MG63 (cell line): ENCODE measurements around the gene HSPH1. TPM values are rescaled to one million over a fixed set of nuclear protein-coding genes. Genes with fewer than 3 reads are reported as not detected.

Experiments
- DNase-seq: peaks from one replicate; pipeline ENCODE4 v3.0.0-alpha.2; 2020
- H3K27me3 ChIP-seq: fragments of 250-450 bp; sonication (Bioruptor Pico); 2 replicates; pipeline ENCODE4 v1.5.1; 2020; ENCODE audit warnings: mild to moderate bottlenecking, moderate library complexity
- H3K36me3 ChIP-seq: fragments of 250-450 bp; sonication (Bioruptor Pico); 2 replicates; pipeline ENCODE4 v1.5.1; 2020; ENCODE audit warnings: mild to moderate bottlenecking, moderate library complexity
- H3K4me3 ChIP-seq: fragments of 250-450 bp; sonication (Bioruptor Pico); 2 replicates; pipeline ENCODE4 v1.5.1; 2020; ENCODE audit warnings: mild to moderate bottlenecking, moderate library complexity
- H3K9me3 ChIP-seq: fragments of 250-450 bp; sonication (Bioruptor Pico); 2 replicates; pipeline ENCODE4 v1.5.1; 2020; ENCODE audit warnings: mild to moderate bottlenecking, moderate library complexity
- total RNA-seq: library from RNA; depleted of rRNA; stranded (reverse); fragments of >200 nt; shearing (Covaris generic); gene quantifications from 2 replicates; pipeline ENCODE4 v1.2.3, GENCODE V29; 2014; ENCODE audit warnings: low replicate concordance; rRNA removed

The HSPH1 gene
- total RNA-seq, 1 experiment from 2014 or later = 98.7 TPM

DNA sequence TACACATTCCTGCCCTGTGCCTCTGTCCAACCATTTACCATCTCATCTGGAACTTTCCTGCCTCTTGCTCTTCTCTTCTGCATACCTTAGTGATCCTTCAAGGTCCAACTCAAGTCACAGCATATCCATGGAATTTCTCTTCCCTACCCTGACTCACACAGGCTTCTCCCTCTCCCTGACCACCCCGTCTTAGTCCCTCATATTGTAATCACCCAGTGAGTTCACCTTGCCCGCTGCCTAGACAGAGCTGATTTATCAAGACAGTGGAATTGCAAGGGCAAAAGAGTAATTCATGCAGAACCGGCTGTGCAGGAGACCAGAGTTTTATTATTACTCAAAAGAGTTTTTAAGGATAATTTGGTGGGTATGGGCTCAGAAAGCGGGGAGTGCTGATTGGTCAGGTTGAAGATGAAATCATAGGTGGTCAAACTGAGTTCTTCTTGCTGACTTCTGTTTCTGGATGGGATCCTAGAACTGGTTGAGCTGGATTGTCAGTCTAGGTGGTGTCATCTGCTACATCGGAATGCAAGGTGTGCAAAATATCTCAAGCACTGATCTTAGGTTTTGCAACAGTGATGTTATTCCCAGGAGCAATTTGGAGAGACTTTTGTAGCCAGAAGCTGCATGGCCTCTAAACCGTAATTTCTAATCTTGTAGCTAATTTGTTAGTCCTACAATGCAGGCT, 67.2 kb downstream of the HSPH1 start:
- Histone ChIP-seq H3K4me3 (no peak overlapping the region), H3K9me3 (no peaks in the 10 kb centered on the region), H3K27me3 (no peaks in the 10 kb centered on the region), H3K36me3 (no peaks in the 10 kb centered on the region)
- no peak for DNase-seq

DNA sequence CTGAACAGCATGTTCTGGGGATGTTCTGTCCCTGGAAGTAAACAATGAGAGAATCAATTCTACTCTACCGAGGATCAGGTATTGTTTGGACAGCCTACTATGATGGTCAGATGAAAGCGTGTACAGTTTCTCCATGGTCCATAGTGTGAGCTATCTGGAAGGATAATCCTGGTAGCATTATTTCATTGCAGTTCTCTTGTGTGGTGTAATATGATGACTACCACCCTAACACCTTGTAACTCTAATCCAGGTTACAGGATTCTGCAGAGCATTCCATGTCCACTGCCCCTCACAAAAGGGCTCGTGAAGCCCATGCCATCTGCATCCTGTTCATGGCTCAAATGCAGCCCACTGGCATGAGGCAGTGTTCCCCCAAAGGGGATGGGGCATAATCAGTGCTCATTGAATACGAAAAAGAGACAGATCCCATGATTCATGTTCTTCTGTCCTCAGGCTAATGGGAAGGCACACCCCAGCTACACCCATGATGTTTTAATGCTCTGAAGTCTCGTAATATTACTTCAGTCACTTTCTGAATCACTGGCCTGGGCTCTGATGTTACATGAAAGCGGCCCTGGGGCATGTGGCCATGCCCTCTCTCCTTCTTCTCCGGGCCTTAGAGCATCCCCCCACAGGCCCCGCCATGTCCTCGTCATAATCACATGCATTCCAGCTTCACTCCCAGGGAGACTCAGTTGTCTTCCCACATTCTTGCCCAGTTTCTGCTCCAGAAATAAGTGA, 68.4 kb downstream of the HSPH1 start:
- Histone ChIP-seq H3K9me3 (no peaks in the 10 kb centered on the region), H3K4me3 (no peak overlapping the region), H3K27me3 (no peaks in the 10 kb centered on the region), H3K36me3 (no peaks in the 10 kb centered on the region)
- DNase-seq = no peak

DNA sequence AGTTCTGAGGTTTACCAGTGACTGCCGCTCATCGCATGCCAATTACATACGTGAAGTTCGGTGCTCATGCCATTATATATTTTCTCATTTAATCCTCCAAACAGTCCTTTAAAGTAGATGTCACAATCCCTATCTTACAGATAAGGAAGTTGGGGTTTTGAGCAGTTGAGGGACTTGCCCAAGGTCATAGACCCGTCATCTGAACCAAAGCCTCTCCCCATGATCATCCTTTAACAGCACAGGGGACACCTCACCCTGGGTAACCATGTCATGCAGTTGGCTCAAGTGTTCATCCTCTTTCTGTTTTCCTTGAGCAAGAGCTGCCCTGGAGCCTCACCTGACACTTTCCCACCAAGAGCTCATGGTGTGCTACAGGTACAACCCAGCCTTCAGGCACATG, 69.1 kb downstream of the HSPH1 start:
- H3K4me3 ChIP-seq = no peak overlapping the region
- H3K9me3 ChIP-seq = no peaks in the 10 kb centered on the region
- no peaks in the 10 kb centered on the region for H3K36me3 ChIP-seq
- no peaks in the 10 kb centered on the region for H3K27me3 ChIP-seq
- DNase-seq = no peak

DNA sequence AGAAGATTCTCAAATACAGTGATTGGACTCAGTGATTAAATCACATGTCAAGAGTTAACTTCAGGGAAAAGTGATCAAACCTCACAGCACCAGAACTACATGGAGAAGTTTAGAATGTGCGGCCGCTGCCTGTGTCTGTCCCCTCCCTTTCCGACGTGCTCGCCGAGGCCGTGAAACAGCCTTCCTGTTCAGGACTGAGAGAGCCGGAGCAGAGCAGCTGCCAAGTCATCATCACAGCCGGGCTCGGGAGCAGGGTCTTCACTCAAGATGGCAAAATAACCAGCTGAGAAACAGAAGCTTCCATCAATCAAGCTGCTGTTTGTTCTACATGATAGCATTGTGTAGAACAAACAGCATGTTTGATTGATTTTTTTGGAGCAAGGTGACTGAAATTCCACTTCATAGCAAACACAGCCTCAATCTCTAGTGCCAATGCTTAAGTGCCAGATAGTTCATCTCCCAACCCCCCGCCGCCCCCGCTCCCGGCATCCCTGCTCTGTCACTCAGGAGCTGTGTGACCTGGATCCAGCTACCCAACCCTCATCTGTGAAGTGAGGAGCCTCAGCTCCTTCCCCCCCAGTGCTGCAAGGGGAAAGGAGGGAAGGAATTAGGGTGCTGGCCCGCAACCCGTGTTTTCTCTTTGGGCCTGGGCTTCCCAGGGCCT, 70.6 kb downstream of the HSPH1 start:
- Histone ChIP-seq H3K36me3 (no peaks in the 10 kb centered on the region), H3K27me3 (no peaks in the 10 kb centered on the region), H3K4me3 (no peak overlapping the region), H3K9me3 (no peaks in the 10 kb centered on the region)
- no peak for DNase-seq

DNA sequence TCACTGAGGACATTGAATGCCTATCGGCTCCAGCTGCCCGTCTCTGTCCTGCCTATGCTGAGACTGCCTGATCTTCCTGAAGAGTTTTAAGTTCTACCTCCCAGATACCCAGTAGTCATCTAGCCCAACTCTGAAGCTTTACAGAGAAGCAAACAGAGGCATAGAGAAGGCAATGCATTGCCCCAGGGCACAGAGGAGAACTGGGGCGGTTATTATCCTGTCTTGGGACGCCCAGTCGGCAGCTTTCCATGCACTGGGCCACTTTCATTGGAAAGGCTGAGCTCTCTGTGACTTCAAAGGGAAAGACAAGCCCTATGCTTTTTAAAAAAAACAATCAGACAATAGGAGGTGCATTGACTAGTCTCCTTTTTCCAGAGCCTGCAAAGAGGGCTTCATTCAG, 71.6 kb downstream of the HSPH1 start:
- H3K36me3 ChIP-seq = no peaks in the 10 kb centered on the region
- H3K4me3 ChIP-seq = no peak overlapping the region
- no peak for DNase-seq
- H3K9me3 ChIP-seq = no peaks in the 10 kb centered on the region
- H3K27me3 ChIP-seq = no peaks in the 10 kb centered on the region

DNA sequence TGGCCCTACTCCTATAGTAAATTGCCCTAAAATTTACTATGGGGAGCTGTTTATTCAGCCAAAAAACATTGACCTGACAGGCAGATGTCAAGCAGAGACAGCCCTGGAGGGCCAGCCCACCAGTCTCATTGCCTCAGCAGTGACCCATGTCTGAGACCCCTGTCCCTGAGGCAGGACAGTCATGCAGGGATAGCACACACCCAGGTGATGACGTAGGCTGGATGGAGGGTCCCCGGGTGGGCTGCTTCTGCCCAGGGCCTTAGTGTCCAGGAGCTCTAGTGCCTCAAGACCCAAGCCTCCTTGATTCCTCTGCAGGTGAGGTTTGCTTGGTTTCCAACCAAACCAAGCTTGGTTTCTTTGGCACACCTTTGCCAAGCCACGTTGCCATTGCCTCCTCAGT, 72.1 kb downstream of the HSPH1 start:
- no peak overlapping the region for H3K4me3 ChIP-seq
- no peaks in the 10 kb centered on the region for H3K9me3 ChIP-seq
- no peaks in the 10 kb centered on the region for H3K27me3 ChIP-seq
- H3K36me3 ChIP-seq = no peaks in the 10 kb centered on the region
- no peak for DNase-seq

DNA sequence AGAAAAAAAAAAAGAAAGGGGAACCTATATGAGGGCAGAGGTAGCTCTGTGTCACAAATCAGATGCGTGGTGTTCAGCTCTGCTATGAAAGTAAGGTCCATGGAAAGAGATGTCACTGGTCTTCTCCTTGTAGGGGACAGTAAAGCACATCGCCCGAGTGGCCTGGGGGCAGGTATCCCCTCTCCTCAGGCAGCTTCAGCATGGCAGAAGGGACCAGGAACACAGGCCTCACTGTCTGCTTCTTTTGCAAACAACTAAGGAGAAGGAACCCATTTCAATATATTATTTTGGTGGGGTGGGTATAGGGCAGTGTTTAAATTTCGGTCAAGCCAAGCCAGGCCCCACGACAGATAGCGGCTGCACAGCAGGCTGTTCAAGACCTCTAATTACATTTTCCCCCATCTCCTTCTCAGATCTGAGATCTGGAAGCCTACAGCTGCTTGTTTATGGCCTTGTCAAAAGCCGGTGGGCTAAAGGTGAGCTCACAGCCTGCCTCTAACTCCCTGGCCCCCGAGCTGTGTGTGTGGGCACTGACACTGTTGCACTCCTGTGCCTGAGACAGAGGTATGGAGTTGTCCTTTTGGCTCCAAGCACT, 72.8 kb downstream of the HSPH1 start:
- Histone ChIP-seq H3K27me3 (no peaks in the 10 kb centered on the region), H3K4me3 (no peak overlapping the region), H3K36me3 (no peaks in the 10 kb centered on the region), H3K9me3 (no peaks in the 10 kb centered on the region)
- no peak for DNase-seq

Other genes starting within 250 kb of the HSPH1 start
- not detected in 2 replicates for gene TEX26, start 229.2 kb downstream of the HSPH1 start, total RNA-seq
- 12.5 and 23.3 TPM in 2 replicates for gene B3GLCT, start 38.1 kb upstream of the HSPH1 start, total RNA-seq